GM19452 (cell line): Measurements from ENCODE around the gene RNASET2.
"Not testable (repeated sequence)": the region's sequence is repeated elsewhere in the genome, so short reads cannot be mapped to it uniquely, and the experiment has no call there.

Experiments
- ATAC-seq: cut with Tn5 transposase; IDR thresholded peaks from one replicate; pipeline ENCODE4 v1.9.1; 2021; ENCODE audit not compliant: unreplicated experiment

Gene RNASET2

GRCh38 chr6:166928644-166929541, 27.5 kb downstream of the RNASET2 start:
- ATAC-seq, result no peak

GRCh38 chr6:166927935-166928643, 28.3 kb downstream of the RNASET2 start:
- ATAC-seq, result no peak

GRCh38 chr6:166927240-166927934, 29.0 kb downstream of the RNASET2 start:
- ATAC-seq, result no peak

- no peak for ATAC-seq
Observed at GRCh38 chr6:166926748-166927147, 29.6 kb downstream of the RNASET2 start.

- ATAC-seq, result no peak
Observed at GRCh38 chr6:166925141-166925996, 31.0 kb downstream of the RNASET2 start.

GRCh38 chr6:166924531-166924930, 31.8 kb downstream of the RNASET2 start:
- no peak for ATAC-seq

- ATAC-seq, result no peak
Observed at GRCh38 chr6:166922937-166923336, 33.4 kb downstream of the RNASET2 start.

GRCh38 chr6:166921570-166921969, 34.8 kb downstream of the RNASET2 start:
- no peak for ATAC-seq

GRCh38 chr6:166916824-166917223, 39.5 kb downstream of the RNASET2 start:
- no peak for ATAC-seq

GRCh38 chr6:166915484-166915883, 40.9 kb downstream of the RNASET2 start:
- not testable (repeated sequence) for ATAC-seq

- not testable (repeated sequence) for ATAC-seq
Observed at GRCh38 chr6:166914952-166915351, 41.4 kb downstream of the RNASET2 start.

- no peak for ATAC-seq
Observed at GRCh38 chr6:166911248-166911677, 45.1 kb downstream of the RNASET2 start.

GRCh38 chr6:166910601-166911000, 45.7 kb downstream of the RNASET2 start:
- no peak for ATAC-seq

- no peak for ATAC-seq
Observed at GRCh38 chr6:166908811-166909210, 47.5 kb downstream of the RNASET2 start.

- no peak for ATAC-seq
Observed at GRCh38 chr6:166907871-166908806, 48.2 kb downstream of the RNASET2 start.

GRCh38 chr6:166907373-166907841, 48.9 kb downstream of the RNASET2 start:
- peak; percentile 85 for ATAC-seq

- ATAC-seq, result no peak
Observed at GRCh38 chr6:166906376-166907044, 49.8 kb downstream of the RNASET2 start.

- ATAC-seq, result no peak
Observed at GRCh38 chr6:166905505-166906134, 50.7 kb downstream of the RNASET2 start.
